Measurements from ENCODE around the gene RLIM.
"Not testable (repeated sequence)": the region's sequence is repeated elsewhere in the genome, so short reads cannot be mapped to it uniquely, and the experiment has no call there.

The RLIM gene, protein sequence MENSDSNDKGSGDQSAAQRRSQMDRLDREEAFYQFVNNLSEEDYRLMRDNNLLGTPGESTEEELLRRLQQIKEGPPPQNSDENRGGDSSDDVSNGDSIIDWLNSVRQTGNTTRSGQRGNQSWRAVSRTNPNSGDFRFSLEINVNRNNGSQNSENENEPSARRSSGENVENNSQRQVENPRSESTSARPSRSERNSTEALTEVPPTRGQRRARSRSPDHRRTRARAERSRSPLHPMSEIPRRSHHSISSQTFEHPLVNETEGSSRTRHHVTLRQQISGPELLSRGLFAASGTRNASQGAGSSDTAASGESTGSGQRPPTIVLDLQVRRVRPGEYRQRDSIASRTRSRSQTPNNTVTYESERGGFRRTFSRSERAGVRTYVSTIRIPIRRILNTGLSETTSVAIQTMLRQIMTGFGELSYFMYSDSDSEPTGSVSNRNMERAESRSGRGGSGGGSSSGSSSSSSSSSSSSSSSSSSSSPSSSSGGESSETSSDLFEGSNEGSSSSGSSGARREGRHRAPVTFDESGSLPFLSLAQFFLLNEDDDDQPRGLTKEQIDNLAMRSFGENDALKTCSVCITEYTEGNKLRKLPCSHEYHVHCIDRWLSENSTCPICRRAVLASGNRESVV

GRCh38 chrX:74614093-74614909 lies at the start of gene RLIM:
TSS of gene RLIM (minus strand) at chrX:74614624. CDS start at chrX:74595977, 18,647 bp downstream.
- peak; percentile 77 to 79 for DNase-seq (ENCODE audit: low read depth in 2 of 2)

- DNase-seq (ENCODE audit: low read depth in 2 of 2) = no peak
Observed at GRCh38 chrX:74656079-74656745, 41.8 kb upstream of the RLIM start.

DNA sequence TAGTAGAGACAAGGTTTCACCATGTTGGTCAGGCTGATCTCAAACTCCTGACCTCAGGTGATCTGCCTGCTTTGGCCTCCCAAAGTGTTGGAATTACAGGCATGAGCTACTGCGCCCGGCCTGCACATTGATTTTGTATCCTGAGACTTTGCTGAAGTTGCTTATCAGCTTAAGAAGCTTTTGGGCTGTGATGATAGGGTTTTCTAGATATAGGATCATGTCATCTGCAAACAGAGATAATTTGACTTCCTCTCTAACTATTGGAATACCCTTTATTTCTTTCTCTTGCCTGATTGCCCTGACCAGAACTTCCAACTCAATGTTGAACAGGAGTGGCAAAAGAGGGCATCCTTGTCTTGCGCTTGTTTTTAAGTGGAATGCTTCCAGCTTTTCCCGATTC lies 40.5 kb upstream of the RLIM start:
- not testable (repeated sequence) for DNase-seq (ENCODE audit: low read depth in 2 of 2)

GRCh38 chrX:74636749-74637314 lies 22.4 kb upstream of the RLIM start:
- no peak for DNase-seq (ENCODE audit: low read depth in 2 of 2)

- DNase-seq (ENCODE audit: low read depth in 2 of 2) = no peak
Observed at GRCh38 chrX:74613370-74614092, 893 bp downstream of the RLIM start.

DNA sequence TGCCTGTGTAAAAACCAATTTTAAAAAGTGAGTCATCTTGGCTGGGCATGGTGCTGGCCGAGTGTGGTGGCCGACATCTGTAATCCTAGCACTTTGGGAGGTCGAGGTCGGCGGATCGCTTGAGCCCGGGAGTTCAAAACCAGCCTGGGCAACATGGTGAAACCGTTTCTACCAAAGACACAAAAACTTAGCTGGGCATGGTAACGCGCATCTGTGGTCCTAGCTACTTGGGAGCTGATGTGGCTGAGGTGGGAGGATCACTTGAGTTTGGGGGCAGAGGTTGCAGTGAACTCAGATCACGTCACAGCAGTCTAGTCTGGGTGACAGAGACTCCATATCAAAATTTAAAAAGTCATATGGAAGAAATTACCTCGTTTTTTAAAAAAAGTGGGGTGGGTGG lies 7.6 kb downstream of the RLIM start:
- no peak for DNase-seq (ENCODE audit: low read depth in 2 of 2)

DNA sequence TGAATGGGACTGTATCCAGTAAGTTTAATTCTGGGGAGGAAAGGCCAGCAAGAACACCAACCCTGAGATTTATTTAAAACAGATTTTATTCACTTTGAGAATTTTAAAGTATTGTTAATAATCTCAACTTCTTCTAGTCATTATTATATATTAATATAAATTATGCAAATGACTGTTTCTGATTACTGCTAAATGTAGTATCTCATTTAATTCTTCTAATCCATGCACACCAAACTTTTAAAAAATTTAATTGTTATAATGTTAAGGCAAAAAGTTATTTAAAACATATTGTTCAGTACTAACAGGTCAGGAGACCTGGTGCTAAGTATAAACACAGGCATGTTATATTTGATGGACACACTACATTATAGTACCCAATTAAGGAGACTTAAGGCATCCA lies 8.1 kb downstream of the RLIM start:
- no peak for DNase-seq (ENCODE audit: low read depth in 2 of 2)

GRCh38 chrX:74603040-74603439 lies 11.4 kb downstream of the RLIM start:
- DNase-seq (ENCODE audit: low read depth in 2 of 2) = no peak

DNA sequence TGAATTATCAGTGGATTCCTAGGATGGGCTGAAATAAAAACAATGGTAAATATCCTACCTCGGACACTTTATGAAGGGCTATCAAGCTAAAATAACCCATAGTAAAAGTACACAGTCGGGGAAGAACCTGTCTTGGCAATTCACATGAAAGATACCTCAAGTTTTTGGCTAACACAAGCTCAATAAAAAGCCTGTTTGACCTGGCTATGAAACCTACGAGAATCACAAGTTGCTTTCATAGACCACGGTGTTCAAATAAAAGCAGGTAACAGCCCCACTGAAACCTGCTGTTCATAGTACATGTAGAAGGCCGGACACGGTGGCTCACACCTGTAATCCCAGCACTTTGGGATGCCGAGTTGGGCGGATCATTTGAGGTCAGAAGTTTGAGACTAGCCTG lies 12.3 kb downstream of the RLIM start:
- DNase-seq (ENCODE audit: low read depth in 2 of 2) = no peak

DNA sequence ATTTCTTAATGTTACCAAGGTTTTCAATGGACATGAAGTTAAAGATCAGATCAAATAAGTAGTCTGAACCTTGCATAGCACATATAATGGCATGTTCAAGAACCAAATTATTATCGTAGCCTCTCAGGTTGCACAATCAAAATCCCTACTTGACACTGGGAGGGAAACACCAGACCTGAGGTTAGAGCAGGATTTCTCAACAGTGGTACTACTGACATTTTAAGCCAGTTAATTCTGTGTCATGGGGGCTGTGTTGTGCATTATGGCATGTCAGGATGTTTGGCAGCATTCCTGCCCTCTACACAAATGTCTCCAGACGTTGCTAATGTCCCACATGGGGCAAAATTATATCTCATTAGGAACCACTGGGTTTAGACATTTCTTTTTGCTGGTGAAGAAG lies 20.8 kb downstream of the RLIM start:
- no peak for DNase-seq (ENCODE audit: low read depth in 2 of 2)

GRCh38 chrX:74585766-74586165 lies 28.7 kb downstream of the RLIM start:
- no peak for DNase-seq (ENCODE audit: low read depth in 2 of 2)

GRCh38 chrX:74579597-74580198 lies 34.7 kb downstream of the RLIM start:
- no peak for DNase-seq (ENCODE audit: low read depth in 2 of 2)

DNA sequence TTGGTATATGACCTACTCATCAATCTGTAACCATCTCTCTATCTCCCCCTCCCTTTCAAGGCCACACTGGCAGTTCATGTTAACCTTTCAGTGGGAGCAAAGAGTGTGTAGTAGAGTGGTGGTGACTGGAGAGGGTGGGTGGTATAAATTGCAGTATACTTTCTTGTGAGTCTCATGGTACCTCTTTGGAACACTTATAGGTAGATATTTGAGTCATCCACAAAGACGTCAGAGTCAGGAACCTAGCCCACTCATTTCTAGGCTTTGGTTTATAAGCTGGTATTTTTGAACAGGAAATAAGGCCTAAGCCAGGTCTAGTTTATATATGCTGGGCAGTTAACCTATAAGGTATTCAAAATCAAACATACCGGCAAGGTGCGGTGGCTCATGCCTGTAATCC lies 36.3 kb downstream of the RLIM start:
- no peak for DNase-seq (ENCODE audit: low read depth in 2 of 2)

GRCh38 chrX:74557378-74557777 lies 57.0 kb downstream of the RLIM start:
- DNase-seq (ENCODE audit: low read depth in 2 of 2) = no peak

DNA sequence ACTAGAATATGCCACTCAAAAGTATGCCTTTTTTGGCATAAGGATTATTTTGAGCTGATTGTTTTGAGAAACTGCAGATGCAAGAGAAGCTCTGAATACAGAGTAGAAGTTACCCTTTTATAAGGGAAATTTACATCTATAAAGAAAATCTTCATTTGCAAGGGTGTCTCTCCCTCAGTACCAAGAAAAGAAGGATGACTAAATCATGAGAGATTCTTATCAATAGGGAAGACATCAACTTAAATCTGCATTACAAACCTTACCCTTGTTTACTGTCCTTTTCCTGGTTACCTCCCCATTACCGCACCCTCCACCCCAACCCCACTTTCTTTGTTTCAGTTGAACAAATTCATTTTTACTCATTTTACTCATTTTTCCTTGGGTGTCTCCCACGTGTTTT lies 62.5 kb downstream of the RLIM start:
- no peak for DNase-seq (ENCODE audit: low read depth in 2 of 2)

DNA sequence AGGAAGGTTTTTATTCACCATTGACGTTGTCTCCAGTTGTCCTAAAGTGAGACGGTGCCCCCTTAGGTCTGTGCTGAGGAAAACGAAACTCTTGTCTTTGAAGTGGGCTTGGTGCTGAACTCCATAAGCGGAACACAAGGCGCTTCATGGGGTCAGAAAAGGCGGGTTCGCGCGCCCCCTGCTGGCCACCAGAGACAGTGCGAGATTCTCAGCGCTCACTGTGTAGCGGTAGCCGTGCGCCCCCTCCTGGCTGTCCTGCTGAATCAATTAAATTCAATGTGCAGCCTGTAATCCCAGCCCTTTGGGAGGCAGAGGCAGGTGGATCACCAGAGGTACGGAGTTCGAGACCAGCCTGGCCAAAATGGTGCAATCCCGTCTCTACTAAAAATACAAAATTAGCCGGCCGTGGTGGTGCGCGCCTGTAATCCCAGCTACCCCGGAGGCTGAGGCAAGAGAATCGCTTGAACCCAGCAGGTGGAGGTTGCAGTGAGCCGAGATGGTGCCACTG lies 64.1 kb downstream of the RLIM start:
- peak; percentile 79 to 88 for DNase-seq (ENCODE audit: low read depth in 2 of 2)

DNA sequence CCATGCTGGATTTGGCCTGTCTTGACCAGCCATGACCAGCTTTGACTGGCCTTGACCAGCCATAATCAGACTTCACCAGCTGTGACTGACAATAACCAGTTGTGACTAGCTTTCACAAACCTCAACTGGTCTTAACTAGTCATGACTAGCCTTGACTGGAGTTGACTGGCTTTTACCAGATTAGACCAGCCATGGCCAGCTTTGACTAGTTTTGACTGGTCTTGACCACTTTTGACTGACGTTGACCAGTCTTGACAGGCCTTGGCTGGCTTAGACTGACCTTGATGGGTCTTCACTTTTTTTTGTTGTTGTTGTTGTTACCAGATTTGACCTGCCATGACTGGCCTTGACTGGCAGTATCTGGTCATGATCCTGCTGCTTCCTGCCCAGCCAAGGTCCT lies 67.4 kb downstream of the RLIM start:
- no peak for DNase-seq (ENCODE audit: low read depth in 2 of 2)

- no peak for DNase-seq (ENCODE audit: low read depth in 2 of 2)
Observed at GRCh38 chrX:74545880-74546523, 68.4 kb downstream of the RLIM start.

GRCh38 chrX:74540635-74541249 lies 73.7 kb downstream of the RLIM start:
- DNase-seq (ENCODE audit: low read depth in 2 of 2) = no peak

Data from stimulated activated CD4-positive, alpha-beta T cell treated with anti-CD3 and anti-CD28 coated beads, Interleukin-1b, Interleukin-23, amount 100 ng/mL, for 4 hours (primary cell).